ENCODE measurements around the gene KCNG2. TPM values are rescaled to one million over a fixed set of nuclear protein-coding genes. Genes with fewer than 3 reads are reported as not detected.

KCNG2 gene
- total and polyA plus RNA-seq, 12 donors: 0.06 to 2.9 (median 0.50) TPM; not detected in 3

- H3K9me3 ChIP-seq (replicated peaks in 1 of 3): no peaks in the 10 kb centered on the region
- no peak for DNase-seq
- 0 to 2% (median 1%) methylated on average over 13 to 78 of the region's 78 CpGs for WGBS, 4 donors
- no peaks in the 10 kb centered on the region for H3K36me3 ChIP-seq (replicated peaks in 1 of 2)
- H3K27ac ChIP-seq: no peak overlapping the region
- peaks cover 0 to 12% of the 10 kb centered on the region in 2 donors for H3K4me1 ChIP-seq (replicated peaks in 1 of 2)
- intact Hi-C loops (cut with DNase I): no loop called here
- H3K4me3 ChIP-seq: peak overlapping the region in 1 of 4 donors; percentile 32
- H3K27me3 ChIP-seq: peaks cover 36% of the 10 kb centered on the region
- TF ChIP-seq, protein P1, sequence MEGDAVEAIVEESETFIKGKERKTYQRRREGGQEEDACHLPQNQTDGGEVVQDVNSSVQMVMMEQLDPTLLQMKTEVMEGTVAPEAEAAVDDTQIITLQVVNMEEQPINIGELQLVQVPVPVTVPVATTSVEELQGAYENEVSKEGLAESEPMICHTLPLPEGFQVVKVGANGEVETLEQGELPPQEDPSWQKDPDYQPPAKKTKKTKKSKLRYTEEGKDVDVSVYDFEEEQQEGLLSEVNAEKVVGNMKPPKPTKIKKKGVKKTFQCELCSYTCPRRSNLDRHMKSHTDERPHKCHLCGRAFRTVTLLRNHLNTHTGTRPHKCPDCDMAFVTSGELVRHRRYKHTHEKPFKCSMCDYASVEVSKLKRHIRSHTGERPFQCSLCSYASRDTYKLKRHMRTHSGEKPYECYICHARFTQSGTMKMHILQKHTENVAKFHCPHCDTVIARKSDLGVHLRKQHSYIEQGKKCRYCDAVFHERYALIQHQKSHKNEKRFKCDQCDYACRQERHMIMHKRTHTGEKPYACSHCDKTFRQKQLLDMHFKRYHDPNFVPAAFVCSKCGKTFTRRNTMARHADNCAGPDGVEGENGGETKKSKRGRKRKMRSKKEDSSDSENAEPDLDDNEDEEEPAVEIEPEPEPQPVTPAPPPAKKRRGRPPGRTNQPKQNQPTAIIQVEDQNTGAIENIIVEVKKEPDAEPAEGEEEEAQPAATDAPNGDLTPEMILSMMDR (IDR thresholded peaks at IDR 0.05): no peak
- TF ChIP-seq POLR2A (IDR thresholded peaks at IDR 0.05): no peak
Measured at GRCh38 chr18:79798346-79798998, 734 bp downstream of the KCNG2 start.

DNA sequence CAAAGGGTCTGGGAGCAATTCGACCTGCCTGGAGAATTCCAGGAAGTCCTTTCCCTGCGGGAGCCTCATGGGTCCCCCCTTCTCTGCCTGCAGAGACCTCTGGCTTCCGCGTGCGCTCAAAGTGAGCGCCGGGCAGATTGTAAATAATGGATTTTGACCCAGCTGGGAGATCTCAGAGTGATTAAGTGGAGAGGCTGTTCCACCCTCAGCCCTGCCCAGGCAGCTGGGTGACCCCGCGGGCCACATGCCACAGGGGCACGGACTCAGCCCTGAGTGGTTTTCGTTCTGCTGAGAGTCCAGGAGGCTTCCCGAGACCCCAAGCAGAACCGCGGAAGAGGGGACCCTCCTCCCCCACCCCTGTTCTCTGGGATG is 1.2 kb downstream of the KCNG2 start:
- TF ChIP-seq, protein P1 (IDR thresholded peaks at IDR 0.05): no peak
- no peak for TF ChIP-seq POLR2A (IDR thresholded peaks at IDR 0.05)
- DNase-seq: no peak
- WGBS, 4 donors: 0 to 3% (median 3%) methylated on average over 2 to 14 of the region's 14 CpGs
- peaks cover 36% of the 10 kb centered on the region for H3K27me3 ChIP-seq
- intact Hi-C loops (cut with DNase I): no loop called here
- no peak overlapping the region for H3K27ac ChIP-seq
- H3K36me3 ChIP-seq (replicated peaks in 1 of 2): no peaks in the 10 kb centered on the region
- no peak overlapping the region for H3K4me3 ChIP-seq
- no peaks in the 10 kb centered on the region for H3K9me3 ChIP-seq (replicated peaks in 1 of 3)
- peaks cover 0 to 12% of the 10 kb centered on the region in 2 donors for H3K4me1 ChIP-seq (replicated peaks in 1 of 2)

GRCh38 chr18:79799619-79800370 is 2.1 kb downstream of the KCNG2 start:
- intact Hi-C loops (cut with DNase I): no loop called here
- no peak for DNase-seq
- TF ChIP-seq, protein P1 (IDR thresholded peaks at IDR 0.05): no peak
- no peak for TF ChIP-seq POLR2A (IDR thresholded peaks at IDR 0.05)
- Histone ChIP-seq H3K4me3 (no peak overlapping the region), H3K27ac (no peak overlapping the region), H3K4me1 (replicated peaks in 1 of 2) (peaks cover 0 to 12% of the 10 kb centered on the region in 2 donors), H3K9me3 (replicated peaks in 1 of 3) (no peaks in the 10 kb centered on the region), H3K36me3 (replicated peaks in 1 of 2) (no peaks in the 10 kb centered on the region), H3K27me3 (peaks cover 36% of the 10 kb centered on the region)
- 60 to 74% (median 62%) methylated on average over 23 to 30 of the region's 30 CpGs for WGBS, 4 donors

DNA sequence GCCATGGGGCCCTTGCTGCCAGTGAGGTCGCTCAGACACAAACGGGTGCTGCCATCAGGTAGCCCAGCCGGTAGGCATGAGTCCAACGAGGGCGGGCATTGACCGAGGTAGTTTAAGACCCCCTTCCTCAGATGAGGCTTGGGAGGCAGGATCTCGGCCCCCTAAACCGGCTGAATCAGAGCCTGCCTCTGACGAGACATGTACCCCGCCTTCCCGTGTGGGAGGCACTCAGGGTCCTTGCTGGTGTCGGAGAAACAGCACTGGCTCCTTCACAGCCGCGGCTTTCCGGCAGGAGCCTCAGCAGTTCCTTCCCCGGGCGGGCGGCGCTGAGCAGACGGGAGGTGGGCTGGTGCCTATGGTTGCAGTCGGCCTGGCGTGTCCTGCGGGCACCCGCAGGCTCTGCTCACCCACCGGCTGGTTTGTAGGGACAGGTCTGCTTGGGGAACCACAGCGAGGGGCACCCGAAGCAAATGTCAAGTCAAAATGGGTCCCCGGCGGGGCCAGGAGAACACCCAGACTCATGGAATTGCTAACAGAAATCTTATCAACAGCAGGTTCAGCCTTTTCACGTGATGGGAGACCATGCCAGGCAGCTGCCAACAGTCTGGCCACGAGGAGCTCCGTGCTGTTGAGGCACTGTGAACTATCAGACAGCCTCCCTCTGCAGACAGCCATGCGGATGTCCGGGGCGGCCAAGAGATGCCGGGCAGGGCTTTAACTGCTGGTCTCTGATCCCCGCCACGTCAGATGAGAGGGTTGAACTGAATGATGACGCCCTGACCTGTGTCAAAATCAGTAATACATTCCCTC is 2.8 kb downstream of the KCNG2 start:
- whole genome bisulfite sequencing, 4 donors: 79 to 89% (median 86%) methylated on average over 23 to 39 of the region's 39 CpGs
- peaks cover 0 to 12% of the 10 kb centered on the region in 2 donors for H3K4me1 ChIP-seq (replicated peaks in 1 of 2)
- no peaks in the 10 kb centered on the region for H3K36me3 ChIP-seq (replicated peaks in 1 of 2)
- no peak overlapping the region for H3K4me3 ChIP-seq
- H3K27ac ChIP-seq: no peak overlapping the region
- no peak for TF ChIP-seq POLR2A (IDR thresholded peaks at IDR 0.05)
- TF ChIP-seq, protein P1 (IDR thresholded peaks at IDR 0.05): no peak
- no peaks in the 10 kb centered on the region for H3K9me3 ChIP-seq (replicated peaks in 1 of 3)
- intact Hi-C loops (cut with DNase I): no loop called here
- H3K27me3 ChIP-seq: peaks cover 36% of the 10 kb centered on the region
- DNase-seq: no peak
